ENCODE measurements around the gene JPH2. TPM values are rescaled to one million over a fixed set of nuclear protein-coding genes. Genes with fewer than 3 reads are reported as not detected.

JPH2 gene
- total RNA-seq, 1 donor, result 50.5 TPM

DNA sequence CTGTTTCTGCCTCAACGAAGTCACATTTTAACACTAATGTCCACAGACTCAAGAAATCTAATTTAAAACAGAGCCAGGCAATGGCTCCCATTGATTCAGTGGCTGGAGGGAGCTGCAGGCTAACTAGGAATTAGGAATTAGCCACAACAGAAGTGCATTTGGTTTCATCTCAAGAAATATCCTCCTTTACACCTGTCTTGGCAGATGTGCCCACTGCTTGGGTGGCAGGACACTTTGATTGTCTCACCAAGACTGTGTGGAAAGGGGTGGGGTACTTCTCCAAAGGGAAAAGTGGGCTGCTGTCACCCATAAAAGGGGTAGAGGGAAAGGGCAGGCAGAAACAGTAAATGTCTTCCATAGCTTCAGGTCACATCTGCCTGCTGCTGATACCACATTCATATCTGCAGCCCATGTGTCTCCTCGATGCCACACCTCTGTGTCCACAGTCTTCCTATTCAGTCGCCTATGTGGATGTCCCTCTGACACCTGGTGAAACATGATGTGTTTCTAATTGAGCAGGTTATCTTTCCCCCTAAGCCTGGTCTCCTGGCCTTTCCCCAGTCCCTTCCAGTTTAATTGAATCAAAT is 34.5 kb upstream of the JPH2 start:
- TF ChIP-seq, protein P1, sequence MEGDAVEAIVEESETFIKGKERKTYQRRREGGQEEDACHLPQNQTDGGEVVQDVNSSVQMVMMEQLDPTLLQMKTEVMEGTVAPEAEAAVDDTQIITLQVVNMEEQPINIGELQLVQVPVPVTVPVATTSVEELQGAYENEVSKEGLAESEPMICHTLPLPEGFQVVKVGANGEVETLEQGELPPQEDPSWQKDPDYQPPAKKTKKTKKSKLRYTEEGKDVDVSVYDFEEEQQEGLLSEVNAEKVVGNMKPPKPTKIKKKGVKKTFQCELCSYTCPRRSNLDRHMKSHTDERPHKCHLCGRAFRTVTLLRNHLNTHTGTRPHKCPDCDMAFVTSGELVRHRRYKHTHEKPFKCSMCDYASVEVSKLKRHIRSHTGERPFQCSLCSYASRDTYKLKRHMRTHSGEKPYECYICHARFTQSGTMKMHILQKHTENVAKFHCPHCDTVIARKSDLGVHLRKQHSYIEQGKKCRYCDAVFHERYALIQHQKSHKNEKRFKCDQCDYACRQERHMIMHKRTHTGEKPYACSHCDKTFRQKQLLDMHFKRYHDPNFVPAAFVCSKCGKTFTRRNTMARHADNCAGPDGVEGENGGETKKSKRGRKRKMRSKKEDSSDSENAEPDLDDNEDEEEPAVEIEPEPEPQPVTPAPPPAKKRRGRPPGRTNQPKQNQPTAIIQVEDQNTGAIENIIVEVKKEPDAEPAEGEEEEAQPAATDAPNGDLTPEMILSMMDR (IDR thresholded peaks at IDR 0.05; ENCODE audit: insufficient read depth, low read depth, low read length), result no peak
- DNase-seq (ENCODE audit: low read depth), result no peak
- H3K4me3 ChIP-seq (ENCODE audit: low read depth, low read length), result no peak overlapping the region

DNA sequence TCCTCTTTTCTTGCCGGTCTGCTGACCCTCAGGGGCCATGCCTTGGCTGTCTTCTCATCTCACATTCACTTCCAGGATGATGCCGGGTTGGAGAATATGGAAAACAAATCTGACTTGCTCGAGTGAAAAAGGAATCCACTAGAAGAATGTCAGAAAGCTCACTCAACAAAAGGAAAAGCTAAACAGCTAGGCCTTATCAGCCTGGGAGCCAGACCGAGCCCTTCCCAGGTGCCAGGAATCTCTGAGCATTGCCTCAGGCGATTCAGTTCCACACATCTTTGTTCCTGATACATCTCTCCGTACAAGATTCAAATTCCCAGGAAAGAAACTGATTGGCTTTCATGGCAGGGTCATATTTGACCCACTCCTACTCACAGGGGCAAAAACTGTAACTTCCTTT is 32.8 kb upstream of the JPH2 start:
- TF ChIP-seq, protein P1 (IDR thresholded peaks at IDR 0.05; ENCODE audit: insufficient read depth, low read depth, low read length), result no peak
- DNase-seq (ENCODE audit: low read depth), result no peak
- H3K4me3 ChIP-seq (ENCODE audit: low read depth, low read length), result no peak overlapping the region

- no peak overlapping the region for H3K4me3 ChIP-seq (ENCODE audit: low read depth, low read length)
- TF ChIP-seq, protein P1 (IDR thresholded peaks at IDR 0.05; ENCODE audit: insufficient read depth, low read depth, low read length), result no peak
- DNase-seq (ENCODE audit: low read depth), result no peak
These were observed 32.3 kb upstream of the JPH2 start for GRCh38 chr20:44219170-44219730.

GRCh38 chr20:44218446-44218845 is 31.5 kb upstream of the JPH2 start:
- TF ChIP-seq, protein P1 (IDR thresholded peaks at IDR 0.05; ENCODE audit: insufficient read depth, low read depth, low read length), result no peak
- no peak for DNase-seq (ENCODE audit: low read depth)
- H3K4me3 ChIP-seq (ENCODE audit: low read depth, low read length), result no peak overlapping the region

DNA sequence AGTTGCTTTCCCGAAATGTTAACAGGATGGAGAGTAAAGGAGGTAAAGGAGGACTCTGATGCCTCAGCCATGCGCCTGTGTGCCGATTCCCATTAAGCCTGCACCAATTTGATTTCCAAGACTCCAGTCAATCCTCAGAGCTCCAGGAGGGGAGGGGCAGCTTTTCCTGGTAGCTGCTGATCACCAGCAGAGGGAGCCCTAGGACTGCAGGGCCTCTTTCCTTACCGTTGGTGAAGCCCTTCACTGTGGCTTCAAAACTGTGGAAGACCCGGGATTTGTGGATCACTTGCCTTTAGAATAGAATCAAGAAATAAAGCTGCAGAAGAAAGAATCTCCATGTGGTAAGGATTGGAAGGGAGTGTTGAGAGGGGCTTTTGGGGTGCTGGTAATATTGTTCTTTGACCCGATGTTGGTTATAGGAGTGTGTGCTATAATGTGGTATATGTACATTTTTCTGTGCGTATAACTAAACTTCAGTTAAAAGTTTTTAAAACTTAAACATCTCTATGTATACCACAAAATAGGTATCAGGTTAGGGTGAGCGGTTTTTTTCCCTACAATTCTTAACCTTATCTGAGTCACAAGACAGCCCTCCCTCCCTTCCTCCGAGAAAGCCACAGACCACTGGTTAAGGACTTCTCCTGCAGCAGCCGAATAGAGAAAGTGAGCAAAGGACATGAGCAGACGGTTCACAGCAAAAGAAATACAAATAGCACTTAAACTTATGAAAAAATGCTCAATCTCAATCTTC is 30.5 kb upstream of the JPH2 start:
- H3K4me3 ChIP-seq (ENCODE audit: low read depth, low read length), result no peak overlapping the region
- TF ChIP-seq, protein P1 (IDR thresholded peaks at IDR 0.05; ENCODE audit: insufficient read depth, low read depth, low read length), result peak; percentile 96
- peak; percentile 67 for DNase-seq (ENCODE audit: low read depth)

DNA sequence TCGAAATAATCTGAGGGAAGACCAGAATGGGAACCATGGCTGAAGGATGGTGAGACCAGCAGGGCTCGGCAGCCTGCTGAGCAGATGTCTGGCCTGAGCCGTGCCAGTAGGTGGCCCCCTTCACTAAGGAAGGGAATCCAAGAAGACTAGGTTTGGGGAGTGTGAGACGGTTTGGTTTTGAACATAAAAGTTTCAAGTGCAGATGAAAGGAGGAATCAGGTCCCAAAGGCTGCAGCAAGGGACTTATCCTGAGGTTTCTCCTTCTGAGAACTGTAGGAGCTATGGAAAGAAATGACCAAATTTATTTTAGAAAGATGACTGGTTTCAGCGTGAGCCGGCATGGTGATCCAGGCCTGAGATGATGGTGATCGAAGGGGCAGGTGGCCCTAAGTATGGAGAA is 28.1 kb upstream of the JPH2 start:
- TF ChIP-seq, protein P1 (IDR thresholded peaks at IDR 0.05; ENCODE audit: insufficient read depth, low read depth, low read length), result peak; percentile 90
- peak; percentile 68 for DNase-seq (ENCODE audit: low read depth)
- H3K4me3 ChIP-seq (ENCODE audit: low read depth, low read length), result no peak overlapping the region

Measured in fibroblast of villous mesenchyme (primary cell).